AG09309 (cell line): Measurements from ENCODE around the gene SPATA33.

Experiments used
- DNase-seq: peaks from one replicate; pipeline ENCODE4 v3.0.0-alpha.2; 2010; ENCODE audit warnings: low read depth
- H3K4me3 ChIP-seq: 2 replicates; pipeline ENCODE4 v1.5.1; 2011; ENCODE audit warnings: mild to moderate bottlenecking, low read depth, low read length, moderate library complexity; ENCODE audit not compliant: control insufficient read depth
- TF ChIP-seq, protein P1 (sequence below): IDR thresholded peaks from 2 replicates; pipeline ENCODE4 v1.5.1; 2011; ENCODE audit warnings: mild to moderate bottlenecking, low read depth, low read length, inconsistent platforms; ENCODE audit not compliant: insufficient read depth, control insufficient read depth; ENCODE audit errors: missing control alignments

Gene SPATA33

DNA sequence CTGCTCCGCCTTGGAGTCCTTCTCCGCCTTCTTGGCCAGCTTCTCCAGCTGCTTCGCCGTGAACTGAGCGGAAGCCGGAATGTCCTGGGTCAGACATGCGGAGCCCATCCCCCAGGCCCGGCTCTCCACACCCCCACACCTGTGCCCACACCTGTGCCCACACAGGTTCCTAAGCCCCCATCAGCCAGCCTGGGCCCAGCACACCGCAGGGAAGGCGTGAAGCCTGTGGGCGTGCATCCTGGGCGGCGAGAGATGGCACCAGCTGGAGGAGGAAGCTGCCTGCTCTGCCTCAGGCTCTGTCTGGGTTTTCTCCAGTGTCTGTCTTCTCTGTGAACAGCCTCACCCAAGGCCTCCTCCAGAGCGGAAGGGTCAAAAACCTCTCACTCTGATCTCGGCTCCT is 6.1 kb upstream of the SPATA33 start:
- DNase-seq = no peak
- TF ChIP-seq, protein P1, sequence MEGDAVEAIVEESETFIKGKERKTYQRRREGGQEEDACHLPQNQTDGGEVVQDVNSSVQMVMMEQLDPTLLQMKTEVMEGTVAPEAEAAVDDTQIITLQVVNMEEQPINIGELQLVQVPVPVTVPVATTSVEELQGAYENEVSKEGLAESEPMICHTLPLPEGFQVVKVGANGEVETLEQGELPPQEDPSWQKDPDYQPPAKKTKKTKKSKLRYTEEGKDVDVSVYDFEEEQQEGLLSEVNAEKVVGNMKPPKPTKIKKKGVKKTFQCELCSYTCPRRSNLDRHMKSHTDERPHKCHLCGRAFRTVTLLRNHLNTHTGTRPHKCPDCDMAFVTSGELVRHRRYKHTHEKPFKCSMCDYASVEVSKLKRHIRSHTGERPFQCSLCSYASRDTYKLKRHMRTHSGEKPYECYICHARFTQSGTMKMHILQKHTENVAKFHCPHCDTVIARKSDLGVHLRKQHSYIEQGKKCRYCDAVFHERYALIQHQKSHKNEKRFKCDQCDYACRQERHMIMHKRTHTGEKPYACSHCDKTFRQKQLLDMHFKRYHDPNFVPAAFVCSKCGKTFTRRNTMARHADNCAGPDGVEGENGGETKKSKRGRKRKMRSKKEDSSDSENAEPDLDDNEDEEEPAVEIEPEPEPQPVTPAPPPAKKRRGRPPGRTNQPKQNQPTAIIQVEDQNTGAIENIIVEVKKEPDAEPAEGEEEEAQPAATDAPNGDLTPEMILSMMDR = no peak
- no peak overlapping the region for H3K4me3 ChIP-seq

DNA sequence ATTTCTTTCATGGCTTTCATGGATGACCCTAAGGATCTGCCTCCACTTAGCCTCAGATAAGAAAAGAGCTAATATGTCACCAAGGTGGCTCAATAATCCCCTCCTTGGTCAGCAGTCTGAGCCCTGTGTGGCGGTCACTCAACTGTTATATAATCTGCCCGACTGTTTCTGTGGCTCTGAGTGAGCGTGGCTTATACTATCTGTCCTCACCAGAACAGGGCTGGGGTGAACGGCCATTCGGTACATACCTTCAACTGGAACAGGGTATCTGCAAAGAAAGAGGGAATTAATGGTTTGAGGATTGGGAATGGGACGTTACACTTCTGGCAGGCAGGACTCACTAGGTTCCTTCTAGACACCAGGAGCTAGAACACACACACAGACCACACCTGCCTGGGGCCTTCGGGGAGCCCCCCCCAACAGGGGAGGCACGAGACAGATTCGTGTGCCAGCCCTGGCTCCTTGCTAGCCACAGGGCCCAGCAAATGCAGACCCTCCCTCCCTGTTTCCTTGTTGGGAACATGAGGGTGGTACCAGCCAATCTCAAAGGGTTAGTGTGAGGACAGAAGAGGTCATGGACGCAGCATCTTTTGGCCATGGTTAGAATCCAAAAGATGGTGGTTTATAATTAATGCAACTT is 3.9 kb upstream of the SPATA33 start:
- H3K4me3 ChIP-seq = no peak overlapping the region
- no peak for DNase-seq
- TF ChIP-seq, protein P1 = no peak

DNA sequence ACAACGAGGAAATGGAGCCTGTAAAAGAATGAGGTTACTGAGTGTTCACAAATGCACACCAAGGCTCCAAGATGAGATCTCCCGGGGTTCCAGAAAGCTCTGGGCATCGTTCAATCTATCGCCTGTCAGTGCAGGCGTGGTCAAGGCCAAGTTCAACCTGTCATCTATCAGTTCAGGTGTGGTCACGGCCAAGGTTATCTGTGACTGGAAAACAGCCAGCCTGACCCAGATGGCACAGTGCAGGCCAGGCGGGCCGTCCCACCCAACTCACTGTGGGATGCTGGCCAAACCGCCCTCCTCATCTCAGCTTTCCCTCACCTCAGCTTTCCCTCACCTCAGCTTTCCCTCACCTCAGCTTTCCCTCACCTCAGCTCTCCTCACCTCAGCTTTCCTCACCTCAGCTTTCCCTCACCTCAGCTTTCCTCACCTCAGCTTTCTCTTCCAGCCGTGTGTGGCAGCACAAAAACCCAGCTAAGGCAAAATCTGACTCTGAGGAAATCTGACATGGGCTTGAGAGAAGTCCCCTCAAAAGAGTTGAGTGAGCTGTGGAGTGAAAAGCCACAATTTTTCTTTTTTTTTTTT is 2.5 kb upstream of the SPATA33 start:
- TF ChIP-seq, protein P1 = no peak
- no peak for DNase-seq
- no peak overlapping the region for H3K4me3 ChIP-seq

DNA sequence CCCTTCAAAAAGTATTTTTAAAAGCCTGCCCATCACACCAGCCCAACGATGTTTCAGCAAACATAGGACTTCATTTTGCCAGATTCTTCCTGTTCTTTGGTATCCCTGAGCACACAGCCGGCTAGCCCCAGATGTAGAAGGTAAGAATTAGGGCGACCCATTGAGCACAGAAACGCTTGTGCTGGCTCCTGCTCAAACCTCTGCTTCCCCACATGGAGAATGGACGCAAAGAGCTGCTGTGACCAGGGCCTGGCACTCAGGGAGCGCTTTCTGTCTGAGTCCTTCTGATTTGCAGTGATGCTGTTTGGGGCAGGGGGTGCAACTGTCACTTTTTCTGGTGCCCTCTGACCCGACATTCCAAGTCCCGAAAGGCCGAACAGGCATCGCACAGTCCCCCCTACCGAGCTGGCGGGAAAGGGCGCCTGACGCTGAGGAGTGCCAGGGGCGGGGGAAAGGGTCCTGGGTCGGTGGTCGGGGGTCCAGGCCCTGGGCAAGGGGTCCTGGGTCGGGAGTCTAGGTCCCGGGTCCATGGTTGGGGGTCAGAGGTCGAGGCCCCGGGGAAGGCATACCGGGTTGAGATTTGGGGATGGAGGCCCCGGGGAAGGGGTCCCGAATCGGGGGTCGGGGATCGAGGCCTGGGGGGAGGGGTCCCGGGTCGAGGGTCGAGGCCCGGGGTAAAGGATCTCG is 1.1 kb upstream of the SPATA33 start:
- TF ChIP-seq, protein P1 = no peak
- H3K4me3 ChIP-seq = peak overlapping the region; percentile 86
- no peak for DNase-seq

DNA sequence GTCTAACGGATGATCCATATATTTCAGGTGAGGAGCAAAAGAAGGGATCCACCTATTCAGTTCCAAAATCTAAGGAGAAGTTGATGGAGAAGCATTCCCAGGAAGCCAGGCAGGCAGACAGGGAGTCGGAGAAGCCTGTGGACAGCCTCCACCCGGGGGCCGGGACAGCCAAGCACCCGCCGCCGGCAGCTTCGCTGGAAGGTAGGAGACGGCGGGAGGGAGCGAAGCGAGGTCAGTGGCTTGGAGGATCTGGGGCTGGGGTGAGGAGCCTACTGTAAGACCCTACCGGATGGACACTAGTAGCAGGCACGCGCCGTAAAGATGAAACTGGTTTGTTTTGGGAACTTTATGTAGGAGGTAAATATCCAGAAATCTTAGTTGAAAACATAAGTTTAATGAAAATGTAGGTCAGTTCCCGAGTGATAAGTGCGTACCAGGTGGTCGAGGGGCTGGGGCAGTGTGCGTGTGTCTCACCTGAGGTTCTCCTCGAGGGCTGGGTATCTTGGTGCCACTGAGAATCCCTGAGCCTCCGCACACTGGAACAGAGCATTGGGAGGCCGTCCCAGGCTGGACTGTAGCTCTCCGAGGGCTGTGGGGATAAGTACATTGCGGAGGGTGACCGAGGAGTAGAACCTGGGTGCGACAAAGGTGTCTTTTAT is 714 bp downstream of the SPATA33 start:
- H3K4me3 ChIP-seq = peak overlapping the region; percentile 86
- TF ChIP-seq, protein P1 = no peak
- no peak for DNase-seq

DNA sequence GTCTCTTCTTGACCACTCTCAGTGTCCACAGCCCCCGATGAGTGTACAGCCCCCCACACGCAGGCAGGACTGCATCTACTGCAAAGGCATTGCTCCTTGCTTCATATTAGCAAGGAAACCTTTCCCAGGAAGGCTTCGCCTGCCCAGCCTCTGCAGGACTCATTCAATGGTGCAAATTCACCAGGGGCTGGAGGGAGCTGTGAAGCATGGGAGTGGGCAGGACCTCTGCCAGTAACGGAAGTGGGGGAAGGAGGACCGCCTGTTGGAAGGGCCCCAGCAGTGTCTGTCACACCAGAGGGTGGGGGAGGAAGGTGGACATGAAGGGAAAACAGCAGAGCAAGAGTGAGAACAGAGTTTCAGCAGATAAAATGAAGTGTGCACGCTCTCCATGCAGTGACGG is 2.5 kb downstream of the SPATA33 start:
- no peak for DNase-seq
- TF ChIP-seq, protein P1 = no peak
- no peak overlapping the region for H3K4me3 ChIP-seq
